Inferior parietal cortex (tissue), 1 donor: Measurements from ENCODE around the gene KCNQ1OT1.

Source experiments
- DNase-seq: peaks from one replicate; pipeline ENCODE4 v3.0.0-alpha.2; 2016; ENCODE audit errors: extremely low spot score

Gene KCNQ1OT1

GRCh38 chr11:2721210-2721916 lies 21.6 kb upstream of the KCNQ1OT1 start:
- no peak for DNase-seq

GRCh38 chr11:2719831-2720590 lies 20.2 kb upstream of the KCNQ1OT1 start:
- no peak for DNase-seq

GRCh38 chr11:2718817-2719438 lies 19.1 kb upstream of the KCNQ1OT1 start:
- no peak for DNase-seq

GRCh38 chr11:2717561-2718325 lies 17.9 kb upstream of the KCNQ1OT1 start:
- no peak for DNase-seq

GRCh38 chr11:2716376-2717095 lies 16.7 kb upstream of the KCNQ1OT1 start:
- no peak for DNase-seq

- no peak for DNase-seq
Measured at GRCh38 chr11:2715716-2716350, 16.0 kb upstream of the KCNQ1OT1 start.

GRCh38 chr11:2714871-2715270 lies 15.1 kb upstream of the KCNQ1OT1 start:
- DNase-seq: no peak

- no peak for DNase-seq
Measured at GRCh38 chr11:2714463-2714800, 14.6 kb upstream of the KCNQ1OT1 start.

- no peak for DNase-seq
Measured at GRCh38 chr11:2713661-2714462, 14.1 kb upstream of the KCNQ1OT1 start.

- no peak for DNase-seq
Measured at GRCh38 chr11:2713094-2713493, 13.3 kb upstream of the KCNQ1OT1 start.

- DNase-seq: no peak
Measured at GRCh38 chr11:2711161-2711560, 11.4 kb upstream of the KCNQ1OT1 start.

- DNase-seq: no peak
Measured at GRCh38 chr11:2709429-2709828, 9.6 kb upstream of the KCNQ1OT1 start.

GRCh38 chr11:2708757-2709281 lies 9.0 kb upstream of the KCNQ1OT1 start:
- no peak for DNase-seq

- no peak for DNase-seq
Measured at GRCh38 chr11:2708151-2708581, 8.4 kb upstream of the KCNQ1OT1 start.

GRCh38 chr11:2707736-2708135 lies 7.9 kb upstream of the KCNQ1OT1 start:
- DNase-seq: no peak

GRCh38 chr11:2706321-2706720 lies 6.5 kb upstream of the KCNQ1OT1 start:
- no peak for DNase-seq

- DNase-seq: no peak
Measured at GRCh38 chr11:2704896-2705606, 5.3 kb upstream of the KCNQ1OT1 start.

- DNase-seq: no peak
Measured at GRCh38 chr11:2704356-2704755, 4.6 kb upstream of the KCNQ1OT1 start.
